IMR-90 (cell line): ENCODE measurements around the gene HSPA1L. TPM values are rescaled to one million over a fixed set of nuclear protein-coding genes. Genes with fewer than 3 reads are reported as not detected.

Experiments
- ATAC-seq: fragments of 200-7000 bp; cut with Tn5 transposase; 2 replicates; pipeline ENCODE4 v1.9.1; 2020; ENCODE audit warnings: low read depth, mild to moderate bottlenecking, moderate library complexity
- BruUV-seq: library from RNA; stranded (reverse); fragments of 400-500 nt; replicated peaks from 2 replicates; lab custom pipeline; 2021; lab: Mats Ljungman, UMichigan
- CTCF ChIA-PET: fragments of 300-600 bp; formaldehyde crosslinking; extraction: SDS; loops from one replicate; lab custom pipeline; 2021; ENCODE audit warnings: antibody characterized with exemption; lab: Yijun Ruan, JAX
- POLR2A ChIA-PET: fragments of 300-600 bp; sonication (Branson Sonifier 250); formaldehyde crosslinking; loops from one replicate; lab custom pipeline; 2022; ENCODE audit warnings: antibody characterized with exemption; ENCODE audit not compliant: unreplicated experiment; lab: Charles Lee
- DNase-seq: peaks from one replicate; pipeline ENCODE4 v3.0.0; 2013
- H2AFZ ChIP-seq: replicated peaks from 2 replicates; pipeline ENCODE3; 2013; ENCODE audit warnings: low read length, mild to moderate bottlenecking; ENCODE audit not compliant: poor library complexity
- H2AK5ac ChIP-seq: 2 replicates; pipeline ENCODE4 v1.6.1; 2013; ENCODE audit warnings: low read depth, low read length, inconsistent platforms
- H2AK9ac ChIP-seq: replicated peaks from 2 replicates; pipeline ENCODE3; 2013; ENCODE audit warnings: mild to moderate bottlenecking, low read depth, low read length, moderate library complexity; ENCODE audit not compliant: poor library complexity
- H2BK120ac ChIP-seq: 2 replicates; pipeline ENCODE4 v1.6.1; 2013; ENCODE audit warnings: low read depth, low read length, inconsistent platforms
- H2BK15ac ChIP-seq: 3 replicates; pipeline ENCODE4 v1.6.1; 2013; ENCODE audit warnings: low read depth, low read length, inconsistent platforms
- H2BK20ac ChIP-seq: 2 replicates; pipeline ENCODE4 v1.6.1; 2013; ENCODE audit warnings: low read depth, mild to moderate bottlenecking, inconsistent platforms, low read length, moderate library complexity
- H2BK5ac ChIP-seq: 2 replicates; pipeline ENCODE4 v1.6.1; 2013; ENCODE audit warnings: mild to moderate bottlenecking, low read depth, low read length, inconsistent platforms; ENCODE audit not compliant: poor library complexity, severe bottlenecking
- H3K14ac ChIP-seq: replicated peaks from 2 replicates; pipeline ENCODE4 v1.6.1; 2013; ENCODE audit warnings: low read depth, low read length, inconsistent platforms
- H3K18ac ChIP-seq: 2 replicates; pipeline ENCODE4 v1.6.1; 2013; ENCODE audit warnings: low read depth, low read length, control low read depth
- H3K23ac ChIP-seq: 2 replicates; pipeline ENCODE4 v1.6.1; 2013; ENCODE audit warnings: low read depth, low read length, inconsistent platforms
- H3K27ac ChIP-seq: 2 replicates; pipeline ENCODE4 v1.5.1; 2013; ENCODE audit warnings: mild to moderate bottlenecking, control low read depth, low read length; ENCODE audit not compliant: insufficient read depth
- H3K27me3 ChIP-seq: 2 replicates; pipeline ENCODE4 v1.6.1; 2013; ENCODE audit warnings: low read length; ENCODE audit not compliant: control insufficient read depth, insufficient read depth
- H3K36me3 ChIP-seq: 2 replicates; pipeline ENCODE4 v1.6.1; 2013; ENCODE audit warnings: low read length, mixed read lengths; ENCODE audit not compliant: control insufficient read depth, insufficient read depth
- H3K4ac ChIP-seq: 2 replicates; pipeline ENCODE4 v1.6.1; 2013; ENCODE audit warnings: low read depth, low read length, inconsistent platforms
- H3K4me1 ChIP-seq: 2 replicates; pipeline ENCODE4 v1.6.1; 2013; ENCODE audit warnings: low read length, mixed read lengths; ENCODE audit not compliant: control insufficient read depth, insufficient read depth
- H3K4me2 ChIP-seq: 2 replicates; pipeline ENCODE4 v1.6.1; 2013; ENCODE audit warnings: low read depth, mild to moderate bottlenecking, control low read depth, low read length, moderate library complexity
- H3K4me3 ChIP-seq: 2 replicates; pipeline ENCODE4 v1.5.1; 2013; ENCODE audit warnings: low read depth, mild to moderate bottlenecking, control low read depth, low read length, moderate library complexity; ENCODE audit not compliant: insufficient read depth
- H3K56ac ChIP-seq: 2 replicates; pipeline ENCODE4 v1.6.1; 2013; ENCODE audit warnings: low read length, inconsistent platforms; ENCODE audit not compliant: insufficient read depth; ENCODE audit errors: extremely low read depth
- H3K79me1 ChIP-seq, 2 experiments: 2 replicates each; pipeline ENCODE4 v1.6.1; 2013; ENCODE audit warnings: low read length in 2 of 2, inconsistent platforms in 1 of 2, low read depth in 1 of 2
- H3K9ac ChIP-seq: 2 replicates; pipeline ENCODE4 v1.6.1; 2013; ENCODE audit warnings: low read depth, low read length, control low read depth
- H3K9me1 ChIP-seq: 2 replicates; pipeline ENCODE4 v1.6.1; 2013; ENCODE audit warnings: low read length, inconsistent platforms; ENCODE audit not compliant: insufficient read depth
- H3K9me3 ChIP-seq: 2 replicates; pipeline ENCODE4 v1.6.1; 2013; ENCODE audit warnings: low read length; ENCODE audit not compliant: control insufficient read depth, insufficient read depth
- H4K20me1 ChIP-seq: 2 replicates; pipeline ENCODE4 v1.6.1; 2013; ENCODE audit warnings: low read length, inconsistent platforms; ENCODE audit not compliant: insufficient read depth
- H4K5ac ChIP-seq: 2 replicates; pipeline ENCODE4 v1.6.1; 2013; ENCODE audit warnings: mild to moderate bottlenecking, low read depth, low read length, control low read depth
- H4K8ac ChIP-seq, 2 experiments: 2 replicates each; pipeline ENCODE4 v1.6.1; 2013; ENCODE audit warnings: low read depth in 2 of 2, low read length in 2 of 2, control low read depth in 1 of 2, inconsistent platforms in 1 of 2
- H4K91ac ChIP-seq: 2 replicates; pipeline ENCODE4 v1.6.1; 2013; ENCODE audit warnings: low read depth, low read length, inconsistent platforms; ENCODE audit not compliant: insufficient read depth
- FOS ChIP-seq: fragments of 150-350 bp; IDR thresholded peaks from 2 replicates; pipeline ENCODE4 v1.6.1; 2016; ENCODE audit warnings: low read depth, low read length
- WGBS, 2 experiments: methylation state at CpG; one replicate each; pipeline versions ENCODE4 v1.1.5 to v1.1.7; 2013; ENCODE audit warnings: missing lambda C conversion rate in 2 of 2; ENCODE audit not compliant: insufficient read length in 1 of 2; ENCODE audit errors: extremely low coverage in 2 of 2; 5-methylcytosine and 5-hydroxymethylcytosine counted together
- dilution Hi-C: fragments of 300-500 bp; cut with HindIII; formaldehyde crosslinking; loops from one replicate; pipeline ENCODE4 v1.14.3; 2018; ENCODE audit warnings: low sequenced_read_pairs; ENCODE audit not compliant: unreplicated experiment
- in situ Hi-C: fragments of 300-500 bp; cut with MboI; formaldehyde crosslinking; loops from 3 replicates; pipeline ENCODE4 v1.14.3; 2019; ENCODE audit warnings: low sequenced_read_pairs, inconsistent platforms, mixed read lengths
- intact Hi-C: fragments of 100-400 bp; cut with micrococcal nuclease; formaldehyde crosslinking; loops from 2 replicates; pipeline ENCODE4 v1.10.0; 2022
- polyA plus RNA-seq, 3 experiments: library from polyadenylated mRNA; depleted of rRNA; stranded (reverse); fragments of >200 nt; gene quantifications; 2 replicates each; pipeline ENCODE4 v1.2.3, GENCODE V29; 2012; ENCODE audit warnings: low replicate concordance in 1 of 3
- total RNA-seq: library from RNA; depleted of rRNA; stranded (reverse); fragments of >200 nt; gene quantifications from 2 replicates; pipeline ENCODE4 v1.2.3, GENCODE V29; 2012
- TF ChIP-seq, protein P1 (sequence below): fragments of 150-350 bp; IDR thresholded peaks from 2 replicates; pipeline ENCODE4 v1.6.1; 2016; ENCODE audit warnings: low read depth, mild to moderate bottlenecking, low read length, moderate library complexity, borderline replicate concordance

Gene HSPA1L
- total and polyA plus RNA-seq, 2 of the 4 experiments (the other 2 are of a cell fraction) = 0.97 to 1.3 TPM

DNA sequence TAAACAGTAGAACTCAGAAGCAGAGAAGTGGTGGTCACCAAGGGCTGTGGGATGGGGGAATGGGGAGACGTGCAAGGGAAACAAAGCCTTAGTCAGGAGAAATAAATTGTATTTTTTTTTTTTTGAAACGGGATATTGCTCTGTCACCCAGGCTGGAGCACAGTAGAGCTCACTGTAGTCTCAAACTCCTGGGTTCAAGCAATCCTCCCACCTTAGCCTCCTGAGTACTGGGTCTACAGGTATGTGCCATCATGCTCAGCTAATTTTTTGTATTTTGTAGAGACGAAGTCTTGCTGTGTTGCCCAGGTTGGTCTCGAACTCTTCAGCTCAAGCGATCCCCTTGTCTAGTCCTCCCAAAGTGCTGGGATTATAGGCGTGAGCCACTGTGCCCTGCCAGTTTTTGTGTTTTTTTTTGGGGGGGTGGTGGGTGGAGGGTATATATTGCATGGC lies 15.8 kb upstream of the HSPA1L start:
- Histone ChIP-seq H3K79me1 (peaks cover 7 to 24% of the 10 kb centered on the region in 2 experiments; a peak in 2 of 4 replicates), H2AFZ (peak overlapping the region; percentile 21), H2AK9ac (peak overlapping the region; percentile 18), H3K14ac (peak overlapping the region; percentile 66), H3K27ac (peak overlapping the region; percentile 31; the same call in 1 of the 2 replicates), H3K4ac (peak overlapping the region; percentile 27; the same call in 1 of the 2 replicates), H2BK5ac (no peak overlapping the region), H4K5ac (no peak overlapping the region), H4K91ac (no peak overlapping the region), H3K27me3 (no peaks in the 10 kb centered on the region), H4K8ac (peak overlapping the region in 1 of 2 experiments; percentile 29; a peak in 1 of 4 replicates), H3K9me1 (no peaks in the 10 kb centered on the region), H3K23ac (peak overlapping the region; percentile 94; the same call in 1 of the 2 replicates), H3K36me3 (peaks cover 1% of the 10 kb centered on the region), H3K4me3 (peak overlapping the region; percentile 81), H3K4me2 (peak overlapping the region; percentile 91), H3K18ac (no peak overlapping the region), H2BK20ac (no peak overlapping the region), H4K20me1 (peaks cover 11% of the 10 kb centered on the region), H2BK120ac (no peak overlapping the region), H2BK15ac (no peak overlapping the region), H3K9me3 (no peaks in the 10 kb centered on the region), H3K56ac (no peak overlapping the region), H3K4me1 (peaks cover 7% of the 10 kb centered on the region), H3K9ac (peak overlapping the region; percentile 94), H2AK5ac (no peak overlapping the region)
- dilution Hi-C loops (no loop called here), intact Hi-C loops (loop anchor here (1.0 to 5.0 kb wide), 6 partner anchors 59 to 169 kb away; partner anchors contain the start of genes ABHD16A, C6orf47, DDAH2 and GPANK1), in situ Hi-C loops (loop anchor here (10.0 kb wide), 2 partner anchors 146 to 286 kb away; partner anchors contain the start of genes ATP6V1G2, DDX39B, LY6G5C and NFKBIL1)
- POLR2A ChIA-PET = interaction anchor here (0.6 kb wide), 1 partner anchor 24 kb away, joined by 5 read pairs; no protein-coding TSS in a partner anchor
- WGBS, 2 experiments = 100% methylated on average over 2 of the region's 6 CpGs; no CpG with 5 or more reads in 1 of the 2 experiments
- no peak for DNase-seq
- TF ChIP-seq FOS = no peak
- TF ChIP-seq, protein P1, sequence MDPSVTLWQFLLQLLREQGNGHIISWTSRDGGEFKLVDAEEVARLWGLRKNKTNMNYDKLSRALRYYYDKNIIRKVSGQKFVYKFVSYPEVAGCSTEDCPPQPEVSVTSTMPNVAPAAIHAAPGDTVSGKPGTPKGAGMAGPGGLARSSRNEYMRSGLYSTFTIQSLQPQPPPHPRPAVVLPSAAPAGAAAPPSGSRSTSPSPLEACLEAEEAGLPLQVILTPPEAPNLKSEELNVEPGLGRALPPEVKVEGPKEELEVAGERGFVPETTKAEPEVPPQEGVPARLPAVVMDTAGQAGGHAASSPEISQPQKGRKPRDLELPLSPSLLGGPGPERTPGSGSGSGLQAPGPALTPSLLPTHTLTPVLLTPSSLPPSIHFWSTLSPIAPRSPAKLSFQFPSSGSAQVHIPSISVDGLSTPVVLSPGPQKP = no peak
- no TSS peak for BruUV-seq
- no peak for ATAC-seq
- CTCF ChIA-PET = interaction anchor here (0.7 kb wide), 1 partner anchor 17 kb away, joined by 4 read pairs; no protein-coding TSS in a partner anchor
